Thoracic aorta (tissue), 2 donors: ENCODE data around the gene C3. TPM values are rescaled to one million over a fixed set of nuclear protein-coding genes. Genes with fewer than 3 reads are reported as not detected.

Experiments
- ATAC-seq: fragments of 150-250 bp; one replicate; pipeline ENCODE4 v1.8.0; 2017; ENCODE audit warnings: low read depth; ENCODE audit not compliant: insufficient number of reproducible peaks, low FRiP score
- DNase-seq: peaks from one replicate; pipeline ENCODE4 v3.0.0-alpha.2; 2020; ENCODE audit warnings: low spot score
- H3K27ac ChIP-seq, 2 donors: fragments of 200-600 bp; sonication (generic); 1 replicate in 1 of 2; 2 replicates in 1 of 2; pipeline ENCODE4 v1.5.1; 2016; ENCODE audit warnings: mild to moderate bottlenecking in 2 of 2, moderate library complexity in 2 of 2
- H3K27me3 ChIP-seq: fragments of 200-600 bp; sonication (generic); replicated peaks from 2 replicates; pipeline ENCODE4 v1.6.0; 2016; ENCODE audit warnings: mild to moderate bottlenecking; ENCODE audit not compliant: insufficient read depth
- H3K36me3 ChIP-seq: fragments of 200-600 bp; sonication (generic); one replicate; pipeline ENCODE4 v1.5.1; 2016
- H3K4me1 ChIP-seq, 2 donors: fragments of 200-600 bp; sonication (generic); 1 replicate in 1 of 2; 2 replicates in 1 of 2; pipeline versions ENCODE4 v1.5.1 to v1.6.0; 2016; ENCODE audit warnings: low read depth in 2 of 2, mild to moderate bottlenecking in 1 of 2; ENCODE audit not compliant: control insufficient read depth in 1 of 2
- H3K4me3 ChIP-seq: fragments of 200-600 bp; sonication (generic); 2 replicates; pipeline ENCODE4 v1.5.1; 2016; ENCODE audit warnings: mild to moderate bottlenecking
- H3K9me3 ChIP-seq: fragments of 200-600 bp; sonication (generic); 2 replicates; pipeline ENCODE4 v1.5.1; 2016
- CTCF ChIP-seq: fragments of 200-600 bp; sonication (generic); IDR thresholded peaks from one replicate; pipeline ENCODE4 v1.5.1; 2019; ENCODE audit warnings: antibody characterized with exemption
- total RNA-seq, 2 donors: library from RNA; depleted of rRNA; stranded (reverse); fragments of >200 nt; gene quantifications; one replicate each; pipeline versions ENCODE4 v1.1.0 to v1.2.3, GENCODE V29; 2016

Gene C3
- total RNA-seq, 2 donors from 2014 or later = 277 to 754 TPM

GRCh38 chr19:6719992-6720368 is 470 bp downstream of the C3 start:
- TF ChIP-seq CTCF = no peak
- DNase-seq (no peak), ATAC-seq (no peak)
- no peaks in the 10 kb centered on the region for H3K27me3 ChIP-seq
- no peaks in the 10 kb centered on the region for H3K9me3 ChIP-seq
- peaks cover 4 to 5% of the 10 kb centered on the region in 2 donors for H3K4me1 ChIP-seq
- H3K36me3 ChIP-seq = no peaks in the 10 kb centered on the region
- no peak overlapping the region for H3K27ac ChIP-seq
- no peak overlapping the region for H3K4me3 ChIP-seq

DNA sequence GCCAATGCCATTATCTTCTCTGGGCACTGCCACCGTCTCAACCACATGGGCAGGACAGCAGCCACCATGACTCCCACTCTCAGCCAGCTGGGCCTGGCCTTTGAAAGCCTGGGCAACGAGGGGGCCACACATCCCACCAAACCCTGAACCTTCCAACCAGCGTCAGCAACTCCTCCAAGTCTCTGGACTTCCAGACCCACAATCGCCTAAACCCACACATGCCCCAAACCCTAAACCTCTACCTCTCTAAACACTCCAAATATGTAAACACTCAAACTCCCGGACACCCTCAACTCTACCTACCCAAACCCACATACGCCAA is 949 bp downstream of the C3 start:
- Histone ChIP-seq H3K27ac (no peak overlapping the region), H3K4me1 (peaks cover 4 to 5% of the 10 kb centered on the region in 2 donors), H3K36me3 (no peaks in the 10 kb centered on the region), H3K4me3 (no peak overlapping the region), H3K27me3 (no peaks in the 10 kb centered on the region), H3K9me3 (no peaks in the 10 kb centered on the region)
- DNase-seq = no peak
- no peak for TF ChIP-seq CTCF
- ATAC-seq = no peak

DNA sequence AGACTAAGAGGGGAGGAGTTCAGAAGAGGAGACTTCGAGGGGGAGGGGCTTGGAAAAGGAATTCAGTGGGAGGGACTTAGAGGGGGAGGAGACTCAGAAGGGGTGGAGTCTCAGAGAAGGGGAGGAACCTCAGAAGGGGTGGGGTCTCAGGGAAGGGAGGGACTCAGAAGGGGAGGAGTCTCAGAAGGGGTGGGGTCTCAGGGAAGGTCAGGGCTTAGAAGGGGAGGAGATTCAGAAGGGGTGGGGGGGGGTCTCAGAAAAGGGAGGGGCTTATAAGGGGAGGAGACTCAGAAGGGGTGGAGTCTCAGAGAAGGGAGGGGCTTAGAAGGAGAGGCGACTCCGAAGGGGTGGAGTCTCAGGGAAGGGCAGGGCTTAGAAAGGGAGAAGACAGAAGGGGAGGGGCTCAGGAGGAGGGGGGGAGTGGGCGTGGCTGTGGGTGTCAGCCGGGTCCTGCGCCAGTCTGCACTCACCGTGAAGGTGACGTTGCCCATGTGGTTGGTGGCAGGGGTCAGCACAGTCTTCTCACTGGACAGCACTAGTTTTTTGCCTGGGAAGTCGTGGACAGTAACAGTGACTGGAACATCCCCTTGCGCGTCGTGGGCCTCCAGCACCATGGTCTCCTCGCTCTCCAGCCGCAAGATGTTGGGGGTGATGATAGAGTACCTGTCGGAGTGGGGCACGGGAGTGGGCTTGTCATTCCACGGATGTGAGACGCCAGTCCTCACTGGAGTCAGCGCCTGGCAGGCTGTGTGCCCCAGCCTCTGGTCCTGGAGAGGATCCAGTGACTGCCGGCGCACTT is 1.5 kb downstream of the C3 start:
- Histone ChIP-seq H3K36me3 (no peaks in the 10 kb centered on the region), H3K27me3 (no peaks in the 10 kb centered on the region), H3K27ac (no peak overlapping the region), H3K4me1 (peaks cover 4 to 5% of the 10 kb centered on the region in 2 donors), H3K4me3 (no peak overlapping the region), H3K9me3 (no peaks in the 10 kb centered on the region)
- ATAC-seq (no peak), DNase-seq (no peak)
- TF ChIP-seq CTCF = no peak

DNA sequence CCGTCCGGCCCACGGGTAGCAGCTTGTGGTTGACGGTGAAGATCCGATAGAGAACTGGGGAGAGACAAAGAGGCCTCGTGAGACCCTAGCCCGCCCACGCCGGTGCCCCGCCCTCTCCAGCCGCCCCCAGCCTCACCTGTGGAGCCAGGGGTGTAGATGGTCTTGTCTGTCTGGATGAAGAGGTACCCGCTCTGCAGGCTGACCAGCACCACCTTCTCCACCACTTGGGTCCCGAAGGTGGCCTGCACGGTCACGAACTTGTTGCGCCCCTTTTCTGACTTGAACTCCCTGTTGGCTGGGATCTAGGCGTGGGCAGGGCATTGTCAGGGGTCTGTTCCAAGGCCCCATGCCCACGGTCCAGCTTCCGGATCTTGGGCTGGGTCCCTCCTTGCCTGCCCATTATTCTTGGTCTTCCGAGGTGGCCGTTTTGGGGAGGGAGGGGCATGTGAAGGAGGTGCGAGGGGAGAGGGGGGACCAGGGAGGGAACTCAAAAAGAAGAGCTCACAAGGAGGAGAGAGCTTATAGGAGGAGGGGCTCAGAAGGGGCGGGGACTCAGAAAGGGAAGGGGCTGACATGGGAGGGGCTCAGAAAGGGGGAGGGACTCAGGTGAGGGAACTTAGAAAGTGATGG is 2.2 kb downstream of the C3 start:
- H3K27ac ChIP-seq = no peak overlapping the region
- peaks cover 3 to 4% of the 10 kb centered on the region in 2 donors for H3K4me1 ChIP-seq
- DNase-seq = no peak
- ATAC-seq = no peak
- no peak overlapping the region for H3K4me3 ChIP-seq
- H3K27me3 ChIP-seq = no peaks in the 10 kb centered on the region
- no peak for TF ChIP-seq CTCF
- no peaks in the 10 kb centered on the region for H3K9me3 ChIP-seq
- H3K36me3 ChIP-seq = no peaks in the 10 kb centered on the region

DNA sequence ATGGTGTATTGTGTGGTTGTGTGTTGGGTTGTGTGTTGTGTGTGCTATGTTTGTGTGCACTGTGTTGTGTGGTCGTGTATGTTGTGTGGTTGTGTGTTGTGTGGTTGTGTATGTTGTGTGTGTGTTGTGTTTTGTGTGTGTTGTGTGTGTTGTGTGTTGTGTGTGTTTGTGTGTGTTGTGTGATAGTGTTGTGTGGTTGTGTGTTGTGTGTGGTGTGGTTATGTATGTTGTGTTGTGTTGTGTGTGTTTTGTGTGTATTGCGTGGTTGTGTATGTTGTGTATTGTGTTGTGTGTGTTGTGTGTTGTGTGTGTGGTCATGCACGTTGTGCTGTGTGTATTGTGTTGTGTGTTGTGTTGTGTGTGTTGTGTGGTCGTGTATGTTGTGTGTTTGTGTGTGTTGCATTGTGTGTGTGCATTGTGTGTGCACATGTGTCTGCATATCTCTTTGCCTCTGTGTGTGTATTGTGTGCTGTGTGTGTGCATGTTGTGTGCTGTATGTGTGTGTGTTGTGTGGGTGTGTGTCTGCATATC is 2.9 kb downstream of the C3 start:
- Histone ChIP-seq H3K9me3 (no peaks in the 10 kb centered on the region), H3K27ac (no peak overlapping the region), H3K36me3 (no peaks in the 10 kb centered on the region), H3K4me1 (no peaks in the 10 kb centered on the region), H3K4me3 (no peak overlapping the region), H3K27me3 (no peaks in the 10 kb centered on the region)
- no peak for TF ChIP-seq CTCF
- DNase-seq (no peak), ATAC-seq (no peak)
